Duodenal mucosa (tissue), 2 donors: ENCODE measurements around the gene FAHD2B.
"Not testable (repeated sequence)": the region's sequence is repeated elsewhere in the genome, so short reads cannot be mapped to it uniquely, and the experiment has no call there.

ENCODE experiments used
- H3K27ac ChIP-seq: one replicate; pipeline ENCODE4 v1.7.0; 2013; ENCODE audit warnings: low read depth, low read length
- H3K27me3 ChIP-seq, 2 donors: one replicate each; pipeline ENCODE4 v1.7.0; 2013; ENCODE audit warnings: low read length in 2 of 2, control low read depth in 1 of 2; ENCODE audit not compliant: insufficient read depth in 2 of 2, control insufficient read depth in 1 of 2
- H3K36me3 ChIP-seq, 2 donors: one replicate each; pipeline ENCODE4 v1.7.0; 2013; ENCODE audit warnings: low read length in 2 of 2, control low read depth in 1 of 2; ENCODE audit not compliant: insufficient read depth in 2 of 2, control insufficient read depth in 1 of 2
- H3K4me1 ChIP-seq, 2 donors: one replicate each; pipeline ENCODE4 v1.7.0; 2013; ENCODE audit warnings: low read length in 2 of 2, control low read depth in 1 of 2; ENCODE audit not compliant: insufficient read depth in 2 of 2, control insufficient read depth in 1 of 2
- H3K4me3 ChIP-seq, 2 donors: one replicate each; pipeline ENCODE4 v1.7.0; 2013; ENCODE audit warnings: low read length in 2 of 2, low read depth in 1 of 2
- H3K9ac ChIP-seq, 2 donors: one replicate each; pipeline ENCODE4 v1.7.0; 2013; ENCODE audit warnings: low read length in 2 of 2, low read depth in 1 of 2
- H3K9me3 ChIP-seq, 2 donors: one replicate each; pipeline ENCODE4 v1.7.0; 2013; ENCODE audit warnings: low read length in 2 of 2, control low read depth in 1 of 2; ENCODE audit not compliant: control insufficient read depth in 1 of 2

The FAHD2B gene, protein sequence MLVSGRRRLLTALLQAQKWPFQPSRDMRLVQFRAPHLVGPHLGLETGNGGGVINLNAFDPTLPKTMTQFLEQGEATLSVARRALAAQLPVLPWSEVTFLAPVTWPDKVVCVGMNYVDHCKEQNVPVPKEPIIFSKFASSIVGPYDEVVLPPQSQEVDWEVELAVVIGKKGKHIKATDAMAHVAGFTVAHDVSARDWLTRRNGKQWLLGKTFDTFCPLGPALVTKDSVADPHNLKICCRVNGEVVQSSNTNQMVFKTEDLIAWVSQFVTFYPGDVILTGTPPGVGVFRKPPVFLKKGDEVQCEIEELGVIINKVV

DNA sequence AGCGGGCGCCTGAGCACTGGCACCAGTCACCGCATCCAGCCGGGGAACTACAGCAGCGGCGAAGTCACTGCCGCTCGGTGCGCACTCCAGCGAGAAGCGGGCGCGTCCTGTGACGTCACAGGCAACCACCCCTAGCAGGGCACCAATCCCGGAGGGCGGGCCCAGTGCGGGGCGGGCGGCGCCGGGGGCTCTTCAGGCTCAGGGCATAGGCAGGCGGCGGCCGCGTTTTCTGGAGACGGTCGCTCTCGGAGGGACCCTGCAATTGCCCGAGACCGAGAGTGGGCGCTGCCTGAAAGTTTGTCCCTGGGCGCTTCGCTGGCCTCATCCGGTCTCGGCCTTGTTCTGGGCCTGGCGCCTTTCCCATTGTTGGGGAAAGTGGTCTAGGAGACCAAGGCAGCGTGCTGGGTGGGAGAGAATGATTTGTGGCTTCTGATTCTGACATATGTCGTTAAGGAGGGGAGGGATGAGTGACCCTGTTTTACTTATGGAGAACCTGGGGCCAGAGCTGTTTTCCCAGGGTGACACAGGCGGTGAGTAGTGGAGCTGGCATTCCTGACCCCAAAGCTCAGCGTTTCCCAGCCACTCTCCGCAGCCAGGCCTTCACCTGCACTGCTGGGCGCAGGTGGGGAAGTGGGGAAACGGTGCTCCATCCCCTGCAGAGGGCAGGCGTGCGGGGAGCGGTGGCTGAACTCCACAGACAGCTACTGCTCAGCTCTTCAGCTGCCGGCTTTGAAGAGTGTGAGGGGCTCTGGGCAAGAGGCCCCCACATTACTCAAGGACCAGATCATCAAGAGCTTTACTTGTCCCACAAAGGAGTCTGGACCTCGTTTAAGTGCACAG lies at the start of gene FAHD2B:
Gene FAHD2B (minus strand): TSS at position 111 of the 840 bp plus-strand sequence. CDS start 3,176 bp downstream, outside the sequence.
- not testable (repeated sequence) for H3K9me3 ChIP-seq, H3K27me3 ChIP-seq, H3K9ac ChIP-seq, H3K4me1 ChIP-seq, H3K27ac ChIP-seq, H3K36me3 ChIP-seq
- peak within 1 kb of the TSS in 1 of 2 donors; percentile 36 for H3K4me3 ChIP-seq

DNA sequence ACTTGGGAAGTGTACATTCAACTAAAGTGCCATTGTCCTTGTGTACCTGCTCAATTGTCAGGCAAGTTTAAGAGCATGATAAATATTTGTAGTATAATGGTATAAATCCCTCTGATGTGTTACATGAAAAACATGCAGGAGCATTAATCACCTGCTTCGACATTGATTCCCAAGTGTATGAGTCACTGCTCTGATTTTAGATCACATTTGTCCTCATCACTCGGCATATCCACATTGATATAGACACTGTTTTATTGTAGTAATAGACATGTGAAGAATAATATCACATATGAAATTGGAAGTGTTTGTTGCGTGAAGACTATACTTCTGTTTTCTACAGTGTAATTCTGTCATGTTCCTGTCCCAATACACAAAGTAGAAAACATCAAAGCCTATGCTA lies 49.3 kb upstream of the FAHD2B start:
- H3K27me3 ChIP-seq, H3K9me3 ChIP-seq, H3K9ac ChIP-seq, H3K4me3 ChIP-seq, H3K4me1 ChIP-seq, H3K27ac ChIP-seq, H3K36me3 ChIP-seq: not testable (repeated sequence)

DNA sequence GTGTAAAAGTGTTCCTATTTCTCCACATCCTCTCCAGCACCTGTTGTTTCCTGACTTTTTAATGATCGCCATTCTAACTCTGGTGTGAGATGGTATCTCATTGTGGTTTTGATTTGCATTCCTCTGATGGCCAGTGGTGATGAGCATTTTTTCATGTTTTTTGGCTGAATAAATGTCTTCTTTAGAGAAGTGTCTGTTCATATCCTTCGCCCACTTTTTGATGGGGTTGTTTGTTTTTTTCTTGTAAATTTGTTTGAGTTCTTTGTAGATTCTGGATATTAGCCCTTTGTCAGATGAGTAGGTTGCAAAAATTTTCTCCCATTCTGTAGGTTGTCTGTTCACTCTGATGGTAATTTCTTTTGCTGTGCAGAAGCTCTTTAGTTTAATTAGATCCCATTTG lies 34.4 kb upstream of the FAHD2B start:
- not testable (repeated sequence) for H3K36me3 ChIP-seq, H3K4me3 ChIP-seq, H3K27ac ChIP-seq, H3K4me1 ChIP-seq, H3K27me3 ChIP-seq, H3K9me3 ChIP-seq, H3K9ac ChIP-seq

DNA sequence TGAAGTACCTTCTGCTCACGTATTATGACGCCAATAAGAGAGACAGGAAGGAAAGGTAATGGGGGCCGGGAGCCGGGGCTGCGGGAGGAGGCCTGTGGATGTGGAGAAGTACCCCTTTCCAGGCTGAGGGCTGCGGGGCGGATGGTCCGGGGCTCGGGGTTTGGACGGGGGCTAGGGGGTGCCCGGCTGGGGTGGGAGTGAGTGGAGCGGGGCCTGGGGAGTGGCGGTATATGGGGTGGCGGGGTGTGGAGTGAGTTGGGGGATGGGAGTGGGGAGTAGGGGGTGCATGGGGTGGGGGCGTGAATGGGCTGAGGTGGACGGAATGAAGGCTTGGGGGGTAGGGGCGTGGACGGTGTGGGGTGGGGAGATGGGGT lies 19.2 kb upstream of the FAHD2B start:
- H3K9ac ChIP-seq = peak overlapping the region; percentile 51 to 79
- H3K27ac ChIP-seq = peak overlapping the region; percentile 75
- not testable (repeated sequence) for H3K36me3 ChIP-seq

DNA sequence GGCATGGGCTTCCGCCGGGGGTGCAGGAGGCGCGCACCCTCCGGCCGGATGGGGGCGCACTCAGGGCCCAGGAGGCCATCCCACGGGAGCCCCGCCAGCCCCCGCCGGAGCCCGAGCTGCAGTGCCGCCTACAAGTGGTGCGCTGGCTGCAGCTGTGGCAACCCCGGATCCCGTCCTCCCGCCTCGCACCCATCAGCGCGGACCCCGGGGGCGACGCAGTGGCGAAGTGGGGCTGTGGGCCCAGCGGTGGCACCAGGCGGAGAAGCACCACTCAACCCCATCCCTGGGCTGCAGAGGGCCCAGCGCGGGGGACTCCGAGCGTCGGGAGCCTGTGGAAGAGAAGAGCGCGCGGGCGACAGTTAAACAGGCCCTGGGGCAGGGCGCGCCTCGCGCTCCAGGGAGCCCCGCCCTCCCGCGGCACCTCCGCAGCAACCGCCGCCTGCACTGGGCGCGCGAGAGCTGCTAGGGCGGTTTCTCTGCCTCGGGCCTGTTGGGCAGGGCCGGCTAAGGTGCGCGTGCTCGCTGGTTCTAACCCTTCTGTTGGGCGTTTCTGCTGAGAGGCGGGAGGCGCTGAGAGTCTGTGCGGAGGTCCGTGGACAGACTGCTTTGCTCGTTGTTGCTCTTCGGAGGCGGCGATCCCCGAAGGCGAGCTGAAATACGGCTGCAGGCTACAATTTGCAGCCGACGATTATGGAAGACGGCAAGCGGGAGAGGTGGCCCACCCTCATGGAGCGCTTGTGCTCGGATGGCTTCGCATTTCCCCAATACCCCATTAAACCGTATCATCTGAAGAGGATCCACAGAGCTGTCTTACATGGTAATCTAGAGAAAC lies 18.6 kb upstream of the FAHD2B start, which contains the start of gene ANKRD36:
Gene ANKRD36 (plus strand): TSS at position 104 of the 832 bp plus-strand sequence. CDS start 587 bp downstream, at position 691.
- H3K4me3 ChIP-seq = peak within 1 kb of the TSS; percentile 61 to 77
- not testable (repeated sequence) for H3K36me3 ChIP-seq, H3K4me1 ChIP-seq, H3K9me3 ChIP-seq, H3K27me3 ChIP-seq
- H3K9ac ChIP-seq = peak within 1 kb of the TSS; percentile 51 to 97
- peak within 1 kb of the TSS; percentile 92 for H3K27ac ChIP-seq

More for the DNA sequence above, 19.2 kb upstream of the FAHD2B start:
- H3K4me3 ChIP-seq = peak overlapping the region; percentile 61 to 75
- H3K4me1 ChIP-seq, H3K27me3 ChIP-seq, H3K9me3 ChIP-seq: not testable (repeated sequence)

DNA sequence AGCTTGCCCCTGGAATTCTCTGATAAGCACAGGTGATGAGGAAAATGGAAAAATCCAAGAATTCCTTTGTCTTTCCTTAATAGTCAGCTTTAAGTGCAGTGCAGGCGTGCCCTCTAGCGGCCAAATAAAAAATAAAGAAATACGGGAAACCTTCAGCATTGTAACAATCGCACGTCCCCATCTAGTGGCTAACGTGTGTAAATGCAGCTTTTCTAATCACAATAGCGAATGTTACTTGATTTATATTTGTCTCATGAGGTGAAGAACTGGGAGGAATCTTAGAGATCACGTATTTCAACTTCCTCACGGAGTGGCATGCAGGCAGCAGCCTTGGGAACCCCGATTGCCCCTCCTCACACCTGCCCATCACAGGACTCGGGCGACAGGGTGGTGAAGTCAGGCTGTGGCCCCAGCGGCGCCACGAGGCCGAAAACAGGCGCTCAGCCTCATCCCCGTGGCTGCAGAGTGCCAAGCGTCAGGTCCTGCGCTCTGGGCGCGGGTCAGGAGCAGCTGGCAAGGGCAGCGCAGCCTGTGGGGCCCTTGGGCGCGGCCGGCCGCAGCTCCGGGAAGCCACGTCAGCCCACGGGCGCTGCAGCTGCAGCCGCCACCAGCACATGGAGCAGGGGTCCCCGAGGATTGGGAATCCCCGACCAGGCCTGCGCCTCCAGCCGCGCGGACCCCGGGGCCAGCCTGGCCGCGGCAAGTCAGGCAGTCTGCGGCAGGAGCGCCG lies 17.8 kb upstream of the FAHD2B start:
- H3K9ac ChIP-seq = peak overlapping the region; percentile 36 to 97
- H3K36me3 ChIP-seq = not testable (repeated sequence)

DNA sequence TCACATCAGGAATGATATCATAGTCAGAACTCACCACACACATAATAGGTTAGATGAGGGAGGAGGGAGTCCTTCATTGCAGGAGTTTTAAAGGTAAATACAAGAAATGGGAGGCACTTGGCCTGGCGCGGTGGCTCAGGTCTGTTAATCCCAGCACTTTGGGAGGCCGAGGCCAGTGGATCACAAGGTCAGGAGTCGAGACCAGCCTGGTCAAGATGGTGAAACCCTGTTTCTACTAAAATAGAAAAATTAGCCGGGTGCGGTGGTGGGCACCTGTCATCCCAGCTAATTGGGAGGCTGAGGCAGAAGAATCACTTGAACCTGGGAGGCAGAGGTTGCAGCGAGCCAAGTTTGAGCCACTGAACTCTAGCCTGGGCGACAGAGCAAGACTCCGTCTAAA lies 16.6 kb upstream of the FAHD2B start:
- H3K27me3 ChIP-seq, H3K27ac ChIP-seq, H3K36me3 ChIP-seq, H3K9ac ChIP-seq, H3K4me3 ChIP-seq, H3K4me1 ChIP-seq, H3K9me3 ChIP-seq: not testable (repeated sequence)

More for the DNA sequence above, 17.8 kb upstream of the FAHD2B start:
- not testable (repeated sequence) for H3K27me3 ChIP-seq, H3K4me1 ChIP-seq, H3K9me3 ChIP-seq
- Histone ChIP-seq H3K27ac (peak overlapping the region; percentile 92), H3K4me3 (peak overlapping the region; percentile 55 to 77)

DNA sequence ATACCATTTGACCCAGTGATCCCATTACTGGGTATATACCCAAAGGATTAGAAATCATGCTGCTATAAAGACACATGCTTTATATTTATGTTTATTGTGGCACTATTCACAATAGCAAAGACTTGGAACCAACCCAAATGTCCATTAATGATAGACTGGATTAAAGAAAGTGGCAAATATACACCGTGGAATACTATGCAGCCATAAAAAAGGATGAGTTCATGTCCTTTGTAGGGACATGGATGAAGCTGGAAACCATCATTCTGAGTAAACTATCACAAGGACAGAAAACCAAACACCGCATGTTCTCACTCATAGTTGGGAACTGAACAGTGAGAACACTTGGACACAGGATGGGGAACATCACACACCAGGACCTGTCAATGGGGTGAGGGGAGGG lies 12.2 kb upstream of the FAHD2B start:
- H3K27ac ChIP-seq, H3K9ac ChIP-seq, H3K4me1 ChIP-seq, H3K4me3 ChIP-seq, H3K27me3 ChIP-seq, H3K9me3 ChIP-seq, H3K36me3 ChIP-seq: not testable (repeated sequence)

DNA sequence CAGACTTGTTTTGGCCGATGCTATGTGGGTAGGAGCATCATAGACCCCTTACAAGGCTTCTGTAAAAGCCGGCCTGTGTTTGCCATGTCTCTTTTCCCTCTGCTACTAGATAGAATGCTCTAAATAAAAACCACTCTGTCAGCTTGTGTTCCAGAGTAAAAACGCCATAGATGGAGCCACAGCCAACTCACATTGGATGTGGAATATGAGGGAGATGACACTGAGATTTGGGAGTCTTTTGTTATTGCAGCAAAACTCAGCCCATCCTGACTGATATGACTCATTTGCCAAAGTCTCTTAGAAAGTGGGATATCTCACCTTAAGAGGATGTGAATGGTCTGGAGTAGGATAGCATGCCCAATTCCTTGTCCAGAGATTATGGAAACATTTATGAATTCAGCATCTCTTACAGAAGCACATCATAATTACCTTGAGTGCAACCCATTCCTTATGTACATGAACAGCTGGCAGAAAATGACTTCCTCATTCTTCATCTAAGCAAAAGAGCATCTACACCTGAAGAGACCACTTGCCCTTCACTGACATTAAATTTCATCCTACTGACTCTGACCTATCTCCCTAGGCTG lies 4.2 kb upstream of the FAHD2B start:
- H3K27me3 ChIP-seq, H3K36me3 ChIP-seq, H3K4me3 ChIP-seq, H3K4me1 ChIP-seq, H3K27ac ChIP-seq, H3K9me3 ChIP-seq, H3K9ac ChIP-seq: not testable (repeated sequence)
